Stimulated activated CD8-positive, alpha-beta memory T cell treated with anti-CD3 and anti-CD28 coated beads, Interleukin-7, amount 100 ng/mL, for 1 hour (primary cell): ENCODE results near the gene NINJ2.

ENCODE experiments used
- DNase-seq, 2 donors: peaks; one replicate each; pipeline ENCODE4 v3.0.0-alpha.2; 2020; ENCODE audit warnings: low read depth in 2 of 2

NINJ2 gene

GRCh38 chr12:614411-614970 is 48.8 kb downstream of the NINJ2 start:
- no peak for DNase-seq

GRCh38 chr12:613996-614395 is 49.2 kb downstream of the NINJ2 start:
- no peak for DNase-seq

- no peak for DNase-seq
Measured at GRCh38 chr12:612886-613285, 50.4 kb downstream of the NINJ2 start.

GRCh38 chr12:612293-612692 is 51.0 kb downstream of the NINJ2 start:
- DNase-seq = no peak

- no peak for DNase-seq
Measured at GRCh38 chr12:611721-612120, 51.5 kb downstream of the NINJ2 start.

- no peak for DNase-seq
Measured at GRCh38 chr12:608921-609320, 54.3 kb downstream of the NINJ2 start.

- DNase-seq = no peak
Measured at GRCh38 chr12:608413-608812, 54.8 kb downstream of the NINJ2 start.

GRCh38 chr12:607541-608001 is 55.7 kb downstream of the NINJ2 start:
- no peak for DNase-seq

GRCh38 chr12:604956-605355 is 58.3 kb downstream of the NINJ2 start:
- no peak for DNase-seq

- DNase-seq = no peak
Measured at GRCh38 chr12:602700-603068, 60.6 kb downstream of the NINJ2 start.

- no peak for DNase-seq
Measured at GRCh38 chr12:601976-602699, 61.1 kb downstream of the NINJ2 start.

- DNase-seq = no peak
Measured at GRCh38 chr12:599756-600155, 63.5 kb downstream of the NINJ2 start.

- DNase-seq = no peak
Measured at GRCh38 chr12:597926-598568, 65.2 kb downstream of the NINJ2 start.

- no peak for DNase-seq
Measured at GRCh38 chr12:593396-594270, 69.6 kb downstream of the NINJ2 start.

- no peak for DNase-seq
Measured at GRCh38 chr12:592024-592505, 71.2 kb downstream of the NINJ2 start.

GRCh38 chr12:591167-592023 is 71.8 kb downstream of the NINJ2 start:
- no peak for DNase-seq

GRCh38 chr12:590206-590750 is 73.0 kb downstream of the NINJ2 start:
- no peak for DNase-seq

- DNase-seq = no peak
Measured at GRCh38 chr12:588646-589045, 74.6 kb downstream of the NINJ2 start.

- no peak for DNase-seq
Measured at GRCh38 chr12:588024-588322, 75.3 kb downstream of the NINJ2 start.

GRCh38 chr12:587132-588023 is 75.9 kb downstream of the NINJ2 start:
- DNase-seq = no peak
